CD4-positive, alpha-beta T cell treated with Interleukin-10 for 1 hour (primary cell): Measurements from ENCODE around the gene ELMO2.

Experiments used
- DNase-seq: peaks from one replicate; pipeline ENCODE4 v3.0.0-alpha.2; 2020

ELMO2 gene

DNA sequence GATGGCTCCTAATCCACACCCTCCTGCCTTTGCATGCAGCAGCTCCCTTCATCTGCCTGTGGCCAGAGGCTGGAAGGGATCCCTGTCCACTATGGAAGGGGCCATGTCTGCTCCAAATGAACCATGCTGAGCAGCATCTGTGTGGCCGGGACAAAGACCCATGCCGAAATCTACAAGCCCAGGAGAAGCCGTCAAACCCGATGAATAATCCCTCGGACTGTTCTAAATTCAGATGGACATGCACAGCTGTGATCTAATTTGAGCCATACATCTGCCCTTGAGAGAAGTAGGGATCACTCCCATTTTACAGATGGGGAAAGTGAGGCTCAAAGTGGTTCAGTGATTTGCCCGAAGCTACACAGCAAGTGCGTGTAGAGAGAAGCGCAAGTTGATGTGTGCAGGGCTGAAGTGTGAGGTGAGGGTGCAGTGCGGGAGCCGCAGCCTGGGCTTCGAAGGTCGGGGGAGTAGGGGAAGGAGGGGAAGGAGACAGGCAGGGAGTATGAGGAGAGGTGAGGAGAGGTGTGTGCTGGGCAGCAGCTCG lies 75.5 kb downstream of the ELMO2 start:
- DNase-seq: no peak

DNA sequence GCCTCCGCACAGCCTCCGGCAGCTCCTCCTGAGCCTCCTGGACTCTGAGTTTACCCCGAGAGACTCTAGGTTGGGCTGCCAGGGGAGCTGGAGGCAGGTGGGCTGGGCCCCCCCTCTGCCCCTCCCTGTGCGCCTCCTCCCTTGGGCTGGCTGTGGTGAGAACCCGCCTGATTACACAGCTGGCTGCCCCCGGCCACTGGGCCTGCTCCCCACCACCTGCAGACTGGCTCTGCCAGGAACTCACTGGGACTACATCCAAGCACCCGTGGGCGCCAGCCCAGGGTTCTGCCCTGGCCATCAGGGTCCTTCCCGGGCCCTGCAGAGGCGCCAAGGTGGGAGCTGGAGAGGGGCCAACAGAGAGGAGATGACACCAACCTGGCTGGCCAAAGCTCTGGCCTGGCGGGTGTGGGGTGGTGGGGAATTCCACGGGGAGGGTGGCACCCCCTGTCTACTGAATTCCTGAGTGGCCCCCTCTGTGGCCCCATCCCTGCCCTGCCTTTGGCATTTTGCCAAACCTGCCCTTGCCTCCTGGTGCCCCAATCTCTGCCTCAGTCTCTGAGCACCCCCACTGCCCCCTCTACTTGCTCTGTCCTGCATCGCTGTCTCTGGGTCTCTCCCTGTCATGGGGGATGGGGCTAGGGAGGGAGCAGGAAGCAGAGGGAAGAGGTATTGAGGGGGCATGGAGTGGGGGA lies 76.2 kb downstream of the ELMO2 start:
- no peak for DNase-seq

- no peak for DNase-seq
Observed at GRCh38 chr20:46328200-46328882, 78.1 kb downstream of the ELMO2 start.

DNA sequence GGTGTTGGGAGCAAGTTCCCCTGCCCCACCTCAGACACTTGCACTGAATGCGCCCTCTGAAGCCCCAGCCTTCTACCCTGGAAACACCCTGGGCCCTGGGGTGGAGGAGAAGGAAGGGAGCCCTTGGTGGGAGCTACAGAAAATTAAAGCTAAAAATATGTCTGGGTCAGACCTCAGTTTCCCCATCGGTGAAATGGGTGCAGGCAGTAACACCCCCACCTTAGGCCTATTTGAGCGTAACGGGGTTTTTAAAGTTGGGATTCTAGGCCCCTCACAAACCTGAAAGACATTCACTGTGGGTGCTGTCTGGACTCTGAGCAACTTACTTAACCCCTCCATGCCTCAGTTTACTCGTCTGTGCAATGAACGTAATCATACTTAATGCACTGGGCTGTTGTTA lies 78.9 kb downstream of the ELMO2 start:
- no peak for DNase-seq

DNA sequence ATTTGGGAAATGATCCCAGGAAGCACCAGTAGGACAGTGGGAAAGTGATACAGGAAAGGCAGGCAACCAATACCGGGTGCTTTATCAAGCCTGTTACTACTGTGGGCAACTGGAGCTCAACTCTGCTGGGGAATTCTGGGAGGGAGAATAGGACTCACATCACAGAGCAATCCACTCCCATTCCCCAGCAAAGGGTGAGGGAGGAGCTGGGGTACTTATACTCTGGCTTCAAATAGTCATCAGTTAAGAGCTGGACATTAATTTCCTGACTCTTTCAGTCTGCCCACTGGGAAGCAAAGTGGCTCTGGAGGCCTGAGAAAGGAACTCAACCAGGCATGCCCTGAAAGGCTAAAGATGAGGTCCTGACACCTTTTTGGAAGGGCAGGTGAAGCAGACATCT lies 80.6 kb downstream of the ELMO2 start:
- DNase-seq: no peak

- peak; percentile 19 for DNase-seq
Observed at GRCh38 chr20:46324960-46325703, 81.3 kb downstream of the ELMO2 start.

DNA sequence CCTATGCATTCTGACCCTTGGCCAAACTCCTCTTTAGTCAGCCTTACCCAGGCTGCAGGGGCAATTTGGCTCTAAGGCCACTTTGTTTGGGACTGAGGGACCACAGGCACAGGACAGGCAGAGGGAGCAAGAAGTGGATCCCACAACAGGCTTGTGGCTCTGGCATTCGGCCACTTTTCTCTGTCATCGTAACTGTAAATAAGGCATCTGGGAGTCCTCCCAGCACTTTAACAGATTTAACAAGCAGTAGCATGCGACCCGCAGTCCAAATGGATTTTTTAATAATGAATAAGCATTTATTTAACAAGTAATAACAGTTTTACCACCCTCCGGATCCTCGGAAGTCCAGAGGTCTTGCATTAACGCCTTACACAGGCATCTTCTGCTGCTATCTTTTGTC lies 82.0 kb downstream of the ELMO2 start:
- DNase-seq: no peak

- DNase-seq: no peak
Observed at GRCh38 chr20:46323557-46323956, 82.9 kb downstream of the ELMO2 start.

- DNase-seq: no peak
Observed at GRCh38 chr20:46322641-46323040, 83.8 kb downstream of the ELMO2 start.

GRCh38 chr20:46317685-46318177 lies 88.7 kb downstream of the ELMO2 start:
- DNase-seq: no peak

- no peak for DNase-seq
Observed at GRCh38 chr20:46316984-46317684, 89.3 kb downstream of the ELMO2 start.
